IPS-18c (cell line): ENCODE data around the gene VIPR2.

Experiments
- H3K4me3 ChIP-seq: 2 replicates; pipeline ENCODE4 v1.7.0; 2013; ENCODE audit warnings: low read depth, mild to moderate bottlenecking, low read length, moderate library complexity; ENCODE audit not compliant: insufficient read depth
- H3K9me3 ChIP-seq: one replicate; pipeline ENCODE4 v1.6.1; 2013; ENCODE audit warnings: mild to moderate bottlenecking, low read length, moderate library complexity; ENCODE audit not compliant: control insufficient read depth, insufficient read depth

The VIPR2 gene

DNA sequence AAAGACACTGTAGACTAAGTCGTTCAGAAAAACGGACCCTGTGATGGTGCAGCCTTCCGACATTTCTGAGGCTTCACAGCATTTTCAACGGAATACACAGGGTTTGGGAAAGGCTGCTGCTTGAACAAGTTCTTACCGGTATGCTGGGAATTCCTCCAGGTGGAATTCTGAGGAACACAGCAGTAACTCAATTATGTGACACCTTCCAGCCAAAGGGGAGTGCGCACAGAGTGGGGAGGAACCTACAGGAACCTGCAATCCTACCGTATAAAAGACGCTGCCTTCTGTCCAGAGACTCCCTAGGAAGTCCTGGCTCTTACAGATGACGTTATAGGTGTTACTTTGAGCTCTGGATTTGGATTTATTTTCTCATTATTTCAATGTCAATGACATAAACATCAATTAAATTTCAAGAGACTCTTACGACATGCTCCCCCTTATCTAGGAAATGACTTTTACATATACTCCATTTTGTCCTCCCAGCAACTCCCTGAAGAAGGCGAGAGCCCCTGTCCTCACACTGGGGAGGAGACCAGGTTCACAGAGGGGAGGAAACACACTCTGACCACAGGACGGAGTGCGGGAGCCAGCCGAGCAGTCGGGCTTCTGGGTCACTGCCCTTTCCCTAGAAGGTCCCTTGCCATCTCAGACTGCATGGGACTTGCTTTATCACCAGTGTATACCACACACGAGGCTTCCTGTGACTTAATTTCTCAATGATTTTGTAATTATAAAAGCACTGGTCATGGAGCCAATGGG, 27.9 kb downstream of the VIPR2 start:
- Histone ChIP-seq H3K9me3 (no peaks in the 10 kb centered on the region), H3K4me3 (no peak overlapping the region)

- Histone ChIP-seq H3K4me3 (no peak overlapping the region), H3K9me3 (no peaks in the 10 kb centered on the region)
Observed at GRCh38 chr7:159115601-159116501, 28.8 kb downstream of the VIPR2 start.

DNA sequence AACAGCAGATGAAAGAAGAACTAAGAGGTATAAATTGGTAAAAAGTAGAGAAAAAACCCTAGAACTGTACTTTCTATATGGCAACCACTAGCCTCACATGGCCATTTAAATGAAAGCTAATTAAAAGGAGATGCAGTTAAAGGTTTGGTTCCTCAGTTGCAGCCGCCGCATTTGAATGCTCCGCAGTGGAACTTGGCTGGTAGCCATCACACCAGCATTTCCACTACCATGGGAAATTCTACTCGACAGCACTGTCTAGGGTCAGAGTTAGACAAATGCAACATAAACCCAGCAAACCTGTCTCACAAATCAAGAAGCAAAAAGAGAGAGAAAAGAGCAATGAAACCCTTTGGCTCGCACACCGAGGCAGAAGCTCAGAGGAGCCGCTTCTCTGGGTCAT, 29.7 kb downstream of the VIPR2 start:
- H3K4me3 ChIP-seq: no peak overlapping the region
- H3K9me3 ChIP-seq: no peaks in the 10 kb centered on the region

- no peaks in the 10 kb centered on the region for H3K9me3 ChIP-seq
- H3K4me3 ChIP-seq: no peak overlapping the region
Observed at GRCh38 chr7:159114096-159114495, 30.6 kb downstream of the VIPR2 start.

DNA sequence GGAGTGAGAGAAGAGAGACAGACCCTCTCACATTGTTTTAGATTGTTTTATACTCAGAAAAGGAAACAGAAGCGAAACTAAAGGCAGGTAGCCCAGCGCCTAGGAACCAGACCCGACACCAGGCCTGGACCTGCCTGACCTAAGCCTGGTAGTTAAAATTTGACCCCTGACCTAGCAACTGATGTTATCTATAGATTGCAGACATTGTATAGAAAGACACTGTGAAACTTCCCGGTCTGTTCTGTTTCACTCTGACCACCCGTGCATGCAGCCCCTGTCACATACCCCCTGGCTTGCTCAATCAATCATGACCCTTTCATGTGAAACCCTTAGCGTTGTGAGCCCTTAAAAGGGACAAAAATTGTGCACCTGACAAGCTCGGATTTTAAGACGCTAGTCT, 31.6 kb downstream of the VIPR2 start:
- H3K9me3 ChIP-seq: no peaks in the 10 kb centered on the region
- H3K4me3 ChIP-seq: no peak overlapping the region

- no peak overlapping the region for H3K4me3 ChIP-seq
- no peaks in the 10 kb centered on the region for H3K9me3 ChIP-seq
Observed at GRCh38 chr7:159112136-159113011, 32.3 kb downstream of the VIPR2 start.

GRCh38 chr7:159109653-159110035, 35.0 kb downstream of the VIPR2 start:
- Histone ChIP-seq H3K4me3 (no peak overlapping the region), H3K9me3 (no peaks in the 10 kb centered on the region)

GRCh38 chr7:159108941-159109652, 35.6 kb downstream of the VIPR2 start:
- no peak overlapping the region for H3K4me3 ChIP-seq
- H3K9me3 ChIP-seq: no peaks in the 10 kb centered on the region

DNA sequence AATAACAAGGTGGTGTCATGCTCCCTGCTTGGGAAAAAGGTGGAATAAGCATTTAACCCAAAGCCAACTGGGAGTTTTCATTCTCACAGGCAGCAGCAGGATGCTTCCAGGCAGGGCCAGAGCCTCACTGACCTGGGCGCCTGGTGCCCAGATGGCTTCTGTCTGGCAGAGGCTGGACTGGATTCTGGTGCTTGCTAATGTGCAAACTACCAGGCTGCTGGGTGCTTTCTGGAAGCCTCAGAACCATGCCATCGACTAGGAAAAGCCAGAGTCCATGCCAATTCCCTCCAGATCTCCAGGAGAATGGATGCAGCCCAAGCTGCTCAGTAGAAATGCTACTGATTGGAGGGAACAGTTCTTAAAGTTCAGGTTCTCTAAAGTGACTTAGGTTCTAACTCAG, 36.2 kb downstream of the VIPR2 start:
- Histone ChIP-seq H3K9me3 (no peaks in the 10 kb centered on the region), H3K4me3 (no peak overlapping the region)

- no peak overlapping the region for H3K4me3 ChIP-seq
- no peaks in the 10 kb centered on the region for H3K9me3 ChIP-seq
Observed at GRCh38 chr7:159107161-159107892, 37.3 kb downstream of the VIPR2 start.

GRCh38 chr7:159105832-159106811, 38.5 kb downstream of the VIPR2 start:
- H3K9me3 ChIP-seq: no peaks in the 10 kb centered on the region
- no peak overlapping the region for H3K4me3 ChIP-seq

DNA sequence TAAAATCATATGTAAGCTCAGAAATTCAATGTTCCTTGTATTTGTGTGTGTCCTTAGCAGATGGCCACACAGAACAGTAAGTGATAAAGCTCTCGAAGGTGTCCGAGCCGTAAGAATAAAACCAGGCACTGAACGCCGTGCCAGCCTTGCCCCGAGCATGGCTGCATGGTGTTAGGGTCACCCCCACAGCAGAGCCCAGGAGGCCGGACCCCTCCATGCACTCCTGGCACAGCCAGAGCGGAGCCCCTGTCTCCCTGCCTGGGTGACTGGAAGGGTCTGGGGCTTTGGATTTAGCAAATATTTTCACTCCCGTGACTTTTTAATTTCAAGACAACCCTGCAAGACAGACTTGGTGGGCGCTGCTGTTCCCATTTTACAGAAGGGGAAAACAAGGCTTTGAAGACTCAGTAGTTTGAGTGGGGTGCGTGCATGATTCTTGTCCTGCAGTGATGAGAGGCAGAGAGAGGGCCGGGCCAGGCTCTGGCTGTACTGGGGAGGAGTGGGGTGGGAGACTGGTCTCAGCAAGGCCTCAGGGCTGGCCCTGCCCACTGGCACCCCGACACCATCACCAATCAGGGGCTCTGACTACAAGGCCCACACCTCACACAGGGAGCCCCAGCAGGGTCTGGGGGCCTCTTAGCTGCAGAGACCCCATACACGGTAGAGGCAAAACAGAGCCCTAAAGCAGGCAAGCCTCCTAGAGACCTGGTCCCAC, 39.4 kb downstream of the VIPR2 start:
- no peaks in the 10 kb centered on the region for H3K9me3 ChIP-seq
- H3K4me3 ChIP-seq: no peak overlapping the region

GRCh38 chr7:159104188-159104920, 40.3 kb downstream of the VIPR2 start:
- no peaks in the 10 kb centered on the region for H3K9me3 ChIP-seq
- no peak overlapping the region for H3K4me3 ChIP-seq
